GM04504 (cell line): ENCODE measurements around the gene CNTFR.
A peak's percentile ranks its signal among the peaks of the same experiment; 100 is the strongest.

Experiments used
- DNase-seq: peaks from one replicate; pipeline ENCODE4 v3.0.0-alpha.2; 2012; ENCODE audit warnings: low read depth

The CNTFR gene

GRCh38 chr9:34522971-34523797, 66.3 kb downstream of the CNTFR start, which contains the start of gene ENHO:
TSS of gene ENHO (minus strand) at chr9:34522990. CDS start at chr9:34521695, 1,295 bp downstream.
- DNase-seq, result peak; percentile 65

DNA sequence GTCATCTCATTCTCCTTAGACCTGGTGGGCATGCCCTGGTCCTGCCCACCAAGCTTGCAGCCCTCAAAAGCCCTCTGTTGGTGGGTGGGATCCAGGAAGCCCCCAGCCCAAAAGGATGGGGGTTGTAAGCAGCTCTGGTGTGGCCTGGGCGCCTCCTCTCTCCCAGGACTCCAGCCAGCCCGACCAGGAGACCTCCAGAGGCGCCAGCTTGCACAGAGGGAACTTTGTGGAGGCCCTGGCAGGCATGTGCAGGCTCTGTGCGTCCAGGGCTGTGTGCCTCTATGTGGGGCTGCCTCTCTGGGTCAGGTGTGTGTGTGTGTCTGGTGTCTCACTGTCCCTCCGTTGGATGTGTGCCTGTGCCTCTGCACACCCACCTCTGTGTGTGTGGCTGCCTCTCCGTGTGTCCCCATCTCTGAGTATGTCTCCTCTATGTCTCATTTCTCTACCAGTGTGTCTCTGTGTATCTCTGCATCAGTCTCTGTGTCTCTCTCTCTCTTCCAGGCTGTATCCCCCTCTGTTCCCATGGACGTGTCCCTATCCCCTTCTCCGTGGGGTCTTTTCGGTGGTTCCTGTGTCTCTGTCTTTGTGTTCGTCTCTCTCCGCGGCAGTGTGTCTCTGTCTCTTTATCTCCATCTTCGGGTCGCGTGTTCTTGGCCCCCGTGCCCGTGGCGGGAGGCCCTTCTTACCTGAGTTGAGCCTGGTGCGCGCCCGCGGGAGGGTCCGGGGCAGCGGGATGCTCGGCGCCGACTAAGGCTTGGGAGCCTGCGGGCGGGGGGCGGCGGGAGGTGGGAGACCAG, 67.2 kb downstream of the CNTFR start:
- no peak for DNase-seq

GRCh38 chr9:34521406-34522045, 68.0 kb downstream of the CNTFR start:
- no peak for DNase-seq

DNA sequence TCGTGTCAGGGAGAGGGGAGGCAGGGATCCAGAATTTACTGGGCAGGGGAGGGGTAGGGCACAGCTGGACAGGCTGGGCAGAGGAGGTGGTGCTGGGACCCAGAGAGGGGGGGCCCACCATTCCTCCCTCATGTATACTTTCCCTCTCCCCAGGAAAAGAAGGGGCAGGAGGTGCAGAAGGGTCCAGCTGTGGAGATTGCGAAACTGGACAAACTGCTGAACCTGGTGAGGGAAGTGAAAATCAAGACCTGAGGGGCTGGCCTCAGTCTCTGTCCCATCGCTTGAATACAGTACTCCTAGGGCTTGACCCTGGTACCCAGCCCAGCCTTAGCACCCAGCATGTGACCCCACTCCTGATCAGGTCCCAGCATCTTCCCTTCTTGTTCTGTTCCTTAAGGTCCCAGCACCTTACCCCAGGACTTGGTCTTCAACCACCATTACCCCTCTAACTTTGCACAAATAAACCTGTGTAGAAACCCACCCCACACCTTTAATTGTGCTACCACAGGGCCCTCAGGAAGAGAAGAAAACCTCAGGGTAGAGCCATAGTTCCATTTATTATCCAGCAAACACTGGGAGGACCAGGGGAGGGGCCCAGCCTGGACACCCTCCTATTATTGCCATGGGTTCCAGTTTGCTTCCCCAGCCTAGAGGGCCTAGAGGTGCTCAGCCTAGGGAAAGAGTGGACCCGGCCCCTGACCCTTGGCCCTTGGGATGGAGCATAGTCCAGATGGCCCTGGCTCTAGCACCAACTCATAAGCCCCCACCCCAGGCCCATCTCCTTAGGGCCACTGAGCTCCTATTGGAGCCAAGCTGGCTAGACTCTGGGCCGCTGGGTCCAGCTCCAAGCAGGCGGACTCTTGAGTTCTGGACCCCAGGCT, 68.8 kb downstream of the CNTFR start:
- no peak for DNase-seq

GRCh38 chr9:34520096-34520495, 69.4 kb downstream of the CNTFR start:
- DNase-seq, result no peak

DNA sequence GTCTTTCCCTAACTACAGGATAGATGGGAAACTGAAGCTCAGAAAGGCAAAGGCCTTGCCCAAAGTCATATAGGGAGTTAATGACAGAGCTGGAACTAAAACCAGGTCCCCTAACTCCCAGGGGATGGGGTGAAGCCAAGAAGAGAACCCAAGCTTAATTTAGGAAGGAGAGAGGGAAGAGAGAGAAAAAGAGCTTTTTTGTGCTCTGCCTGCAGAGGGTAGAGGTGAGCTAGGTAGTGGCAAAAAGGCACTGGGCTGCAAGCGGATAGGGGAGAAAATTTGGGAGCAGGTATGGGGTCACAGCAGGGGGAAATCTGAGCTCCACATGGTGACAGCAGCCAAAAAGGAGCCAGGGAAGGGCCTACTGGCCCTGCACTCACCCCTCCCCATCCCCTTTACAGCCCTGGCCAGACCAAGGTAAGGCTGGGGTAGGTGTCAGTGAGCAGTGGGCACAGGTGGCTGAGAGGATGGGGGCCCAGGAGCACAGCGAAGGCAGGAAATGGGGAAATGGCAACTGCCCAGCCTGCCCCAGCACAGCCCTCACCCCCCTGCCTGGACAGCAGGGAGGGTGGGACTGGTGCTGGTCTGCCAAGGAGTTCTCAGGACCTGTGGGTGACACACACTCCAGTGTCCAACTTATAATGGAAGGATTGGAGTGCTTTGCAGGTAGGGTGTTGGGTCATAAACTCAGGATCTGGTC, 70.1 kb downstream of the CNTFR start:
- DNase-seq, result no peak

GRCh38 chr9:34518896-34519295, 70.6 kb downstream of the CNTFR start:
- DNase-seq, result no peak

GRCh38 chr9:34518110-34518616, 71.4 kb downstream of the CNTFR start:
- DNase-seq, result no peak

DNA sequence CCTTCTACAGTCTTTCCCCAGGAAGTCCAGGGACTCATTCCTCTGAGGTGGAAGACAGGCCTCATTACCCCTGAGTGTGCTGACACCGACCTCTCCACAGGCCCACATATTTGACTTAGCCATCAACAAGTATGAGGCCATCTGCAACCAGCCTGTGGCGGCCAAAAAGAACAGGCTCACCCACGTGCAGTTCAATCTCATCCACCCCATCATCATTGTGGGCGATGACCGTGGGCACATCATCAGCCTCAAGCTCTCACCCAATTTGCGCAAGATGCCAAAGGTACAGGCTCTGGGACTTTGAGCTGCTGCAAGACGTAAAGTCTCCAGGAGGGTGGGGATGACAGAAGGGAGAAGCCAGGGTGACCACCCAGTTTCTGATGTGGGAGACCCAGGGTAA, 72.3 kb downstream of the CNTFR start:
- DNase-seq, result no peak

GRCh38 chr9:34515959-34516358, 73.6 kb downstream of the CNTFR start:
- DNase-seq, result no peak

DNA sequence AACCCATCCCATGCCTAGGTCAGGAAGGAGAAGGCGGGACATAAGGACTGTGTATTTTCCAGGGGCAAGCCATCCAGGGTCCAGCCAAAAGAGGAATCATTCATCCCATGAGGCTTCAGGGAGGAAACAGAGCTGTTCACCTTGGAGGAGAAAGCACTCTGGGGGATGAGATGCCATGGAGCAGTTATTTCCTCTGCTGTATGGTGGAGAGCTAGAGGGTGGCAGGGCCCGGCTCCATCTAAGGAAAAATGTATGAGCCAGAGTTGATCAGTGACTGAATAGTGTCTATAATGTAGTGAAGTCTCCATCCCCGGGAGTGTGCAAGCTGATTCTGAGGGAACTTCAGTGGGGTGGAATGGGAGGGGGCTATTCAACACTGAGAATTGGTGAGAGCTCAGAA, 74.7 kb downstream of the CNTFR start:
- DNase-seq, result no peak

GRCh38 chr9:34514401-34514800, 75.1 kb downstream of the CNTFR start:
- no peak for DNase-seq

DNA sequence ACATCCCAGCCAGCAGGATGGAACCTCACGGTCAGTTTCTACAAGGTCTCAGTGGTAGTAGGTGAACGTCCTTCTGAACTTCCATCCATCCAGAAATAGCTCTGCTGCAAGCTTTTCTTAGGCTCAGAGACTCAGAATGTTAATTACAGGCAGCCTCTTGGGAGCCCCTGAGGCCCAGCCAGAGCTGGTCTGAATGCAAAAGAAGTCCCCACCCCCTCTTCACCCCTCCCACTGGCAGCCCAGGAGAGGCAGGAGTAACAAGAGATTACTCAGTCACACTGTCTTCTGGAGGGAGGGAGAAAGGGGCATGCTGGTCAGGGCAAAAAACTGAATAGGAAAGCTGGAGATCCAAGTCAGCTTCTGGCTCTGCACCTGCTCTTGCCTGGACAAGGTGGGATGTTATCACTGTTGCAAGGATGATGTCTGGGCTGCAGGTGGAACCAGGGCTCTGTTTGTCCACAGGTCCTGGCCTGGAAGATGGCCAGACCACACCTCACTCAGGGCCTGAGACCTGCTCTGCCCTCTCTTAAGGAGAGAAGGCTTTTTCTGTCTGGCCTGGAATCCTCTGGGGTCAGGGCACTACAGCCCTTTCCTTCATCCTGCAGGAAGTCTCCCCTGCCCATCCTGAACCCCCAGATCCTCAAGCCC, 75.8 kb downstream of the CNTFR start:
- DNase-seq, result no peak

DNA sequence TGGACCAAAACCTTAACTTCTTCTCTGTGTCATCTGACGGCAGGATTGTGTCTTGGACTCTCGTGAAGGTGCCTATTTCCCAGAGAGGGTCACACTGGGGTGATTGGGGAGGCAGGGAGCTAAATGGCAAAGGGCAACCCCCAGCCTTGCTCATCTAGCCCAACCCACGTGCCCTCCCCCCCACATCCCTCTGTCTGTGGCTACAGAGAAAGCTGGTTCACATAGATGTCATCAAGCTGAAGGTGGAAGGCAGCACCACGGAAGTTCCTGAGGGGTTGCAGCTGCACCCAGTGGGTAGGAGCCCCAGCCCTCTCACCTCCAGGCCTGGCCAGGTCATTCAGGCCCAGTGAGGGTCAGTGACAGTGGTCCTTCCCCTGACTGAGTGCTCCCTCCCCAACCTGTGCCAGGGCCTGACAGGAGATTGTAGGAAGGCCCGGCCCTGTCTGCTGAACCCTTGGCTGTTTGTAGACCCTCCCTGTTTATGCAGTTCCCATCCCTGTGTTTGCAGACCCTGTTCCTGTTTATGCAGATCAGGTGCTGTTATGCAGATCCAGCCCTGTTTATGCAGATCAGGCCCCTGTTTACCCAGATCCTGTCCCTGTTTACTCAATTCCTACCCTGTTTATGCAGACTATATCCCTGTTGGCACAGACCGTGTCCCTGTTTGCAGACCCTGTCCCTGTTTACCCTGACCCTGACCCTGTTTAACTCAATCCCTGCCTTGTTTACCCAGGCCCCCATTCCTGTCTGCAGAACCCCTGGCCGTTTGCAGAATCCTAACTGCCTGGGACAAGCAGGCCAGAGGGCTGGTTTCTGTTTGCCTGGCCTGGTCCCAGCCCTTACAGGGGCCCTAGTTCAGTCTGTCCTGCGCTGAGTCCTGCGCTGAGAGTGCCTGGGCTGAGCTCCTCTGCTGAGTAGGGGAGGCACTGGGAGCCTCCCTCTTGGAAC, 77.1 kb downstream of the CNTFR start:
- DNase-seq, result no peak

- DNase-seq, result no peak
Measured at GRCh38 chr9:34510497-34511468, 78.7 kb downstream of the CNTFR start.

DNA sequence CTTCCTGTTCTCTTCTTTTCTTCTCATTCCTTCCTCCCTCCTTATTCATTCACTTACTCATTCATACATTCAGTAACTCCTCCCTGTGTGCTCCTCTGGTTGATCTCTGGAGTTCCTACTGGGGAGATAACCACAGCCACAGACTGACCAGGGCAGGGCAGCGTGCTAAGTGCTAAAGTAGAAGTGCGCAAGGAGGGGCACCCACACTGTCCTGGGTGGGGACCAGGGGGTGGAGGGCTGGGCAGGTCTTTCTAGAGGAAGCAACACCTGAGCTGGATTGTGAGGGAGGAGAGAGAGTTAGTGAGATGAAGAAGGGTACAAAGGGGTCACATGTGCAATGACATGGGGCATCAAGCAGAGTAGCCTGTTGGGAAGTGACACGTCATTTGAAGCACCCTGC, 80.6 kb downstream of the CNTFR start:
- no peak for DNase-seq

DNA sequence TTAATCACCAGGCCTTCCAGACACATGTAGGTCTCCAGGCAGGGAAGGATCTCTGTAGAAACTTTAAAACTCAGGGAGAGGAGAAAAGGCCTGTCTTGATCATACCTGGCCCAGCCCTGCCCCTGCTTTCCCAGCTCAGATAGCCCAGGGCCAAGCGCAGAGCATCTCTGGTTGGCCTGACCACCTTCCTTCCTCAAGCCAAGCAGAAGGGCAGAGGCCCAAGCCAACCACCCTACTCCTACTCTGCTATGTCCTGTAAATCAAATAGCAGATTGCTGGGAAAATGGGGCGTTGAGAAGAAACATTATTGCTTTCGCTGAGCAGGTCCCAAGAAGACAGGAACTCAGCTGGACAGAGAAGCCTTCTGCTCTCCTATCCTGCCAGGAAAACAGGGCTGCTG, 81.1 kb downstream of the CNTFR start:
- DNase-seq, result no peak

DNA sequence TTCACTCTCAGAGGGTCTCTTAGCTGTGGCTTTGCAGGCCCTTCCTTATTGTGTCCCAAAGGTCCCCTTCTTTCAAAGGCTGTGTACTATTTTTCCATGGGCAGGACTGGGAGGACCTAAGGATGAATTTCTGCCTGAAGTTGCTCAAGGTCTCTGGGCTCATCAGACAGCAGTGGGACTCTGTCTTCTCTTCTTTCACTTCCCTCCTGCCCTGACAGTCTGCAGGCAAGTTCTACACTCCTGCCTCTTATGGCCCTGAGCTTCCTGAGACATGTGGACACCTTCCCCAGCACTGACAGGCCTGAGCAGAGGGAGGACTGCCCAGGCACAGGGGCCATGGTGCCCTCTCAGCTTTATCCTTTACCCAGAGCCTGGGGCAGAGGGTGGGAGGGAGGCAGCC, 81.6 kb downstream of the CNTFR start:
- DNase-seq, result no peak
